GM18511 (cell line): ENCODE results near the gene UNKL.
A peak's percentile ranks its signal among the peaks of the same experiment; 100 is the strongest.

ENCODE experiments used
- ATAC-seq: cut with Tn5 transposase; IDR thresholded peaks from one replicate; pipeline ENCODE4 v1.9.1; 2021; ENCODE audit warnings: mild to moderate bottlenecking, moderate library complexity; ENCODE audit not compliant: unreplicated experiment

The UNKL gene

GRCh38 chr16:1407753-1408152 is 6.8 kb downstream of the UNKL start:
- ATAC-seq = no peak

- ATAC-seq = no peak
These were observed 10.8 kb downstream of the UNKL start for GRCh38 chr16:1403733-1404132.

GRCh38 chr16:1403036-1403435 is 11.5 kb downstream of the UNKL start:
- no peak for ATAC-seq

- ATAC-seq = no peak
These were observed 12.7 kb downstream of the UNKL start for GRCh38 chr16:1401758-1402154.

- ATAC-seq = no peak
These were observed 13.3 kb downstream of the UNKL start for GRCh38 chr16:1401061-1401757.

GRCh38 chr16:1398826-1399581 is 15.5 kb downstream of the UNKL start:
- no peak for ATAC-seq

- ATAC-seq = no peak
These were observed 16.2 kb downstream of the UNKL start for GRCh38 chr16:1398351-1398750.

GRCh38 chr16:1397779-1398178 is 16.7 kb downstream of the UNKL start:
- ATAC-seq = no peak

GRCh38 chr16:1395444-1396031 is 19.0 kb downstream of the UNKL start:
- no peak for ATAC-seq

- no peak for ATAC-seq
These were observed 20.0 kb downstream of the UNKL start for GRCh38 chr16:1394367-1394951.

- ATAC-seq = no peak
These were observed 20.8 kb downstream of the UNKL start for GRCh38 chr16:1393613-1394176.

GRCh38 chr16:1392826-1393225 is 21.7 kb downstream of the UNKL start:
- ATAC-seq = no peak

- no peak for ATAC-seq
These were observed 24.2 kb downstream of the UNKL start for GRCh38 chr16:1390239-1390779.

- ATAC-seq = no peak
These were observed 24.7 kb downstream of the UNKL start for GRCh38 chr16:1389762-1390161.

GRCh38 chr16:1387331-1387730 is 27.2 kb downstream of the UNKL start:
- no peak for ATAC-seq

GRCh38 chr16:1385232-1385631 is 29.3 kb downstream of the UNKL start:
- no peak for ATAC-seq

- no peak for ATAC-seq
These were observed 30.9 kb downstream of the UNKL start for GRCh38 chr16:1383556-1383955.

GRCh38 chr16:1381612-1382406 is 32.7 kb downstream of the UNKL start:
- ATAC-seq = no peak

GRCh38 chr16:1380195-1380594 is 34.3 kb downstream of the UNKL start:
- ATAC-seq = no peak

- peak; percentile 54 for ATAC-seq
These were observed 35.0 kb downstream of the UNKL start for GRCh38 chr16:1379304-1380076.
